BLaER1 (cell line): Measurements from ENCODE around the gene GPBP1.
A peak's percentile ranks its signal among the peaks of the same experiment; 100 is the strongest.
"Not testable (repeated sequence)": the region's sequence is repeated elsewhere in the genome, so short reads cannot be mapped to it uniquely, and the experiment has no call there.

Experiments
- H3K27ac ChIP-seq: shearing (Covaris generic); formaldehyde crosslinking; 2 replicates; pipeline ENCODE4 v1.8.1; 2022
- H3K27me3 ChIP-seq: shearing (Covaris generic); formaldehyde crosslinking; 2 replicates; pipeline ENCODE4 v1.8.1; 2022
- H3K36me3 ChIP-seq: shearing (Covaris generic); formaldehyde crosslinking; 2 replicates; pipeline ENCODE4 v1.8.1; 2022
- H3K4me1 ChIP-seq: shearing (Covaris generic); formaldehyde crosslinking; 2 replicates; pipeline ENCODE4 v1.8.1; 2022
- H3K4me2 ChIP-seq: shearing (Covaris generic); formaldehyde crosslinking; 2 replicates; pipeline ENCODE4 v1.8.1; 2022
- H3K4me3 ChIP-seq: shearing (Covaris generic); formaldehyde crosslinking; 2 replicates; pipeline ENCODE4 v1.8.1; 2022
- H3K9ac ChIP-seq: shearing (Covaris generic); formaldehyde crosslinking; 2 replicates; pipeline ENCODE4 v1.8.1; 2022
- H3K9me3 ChIP-seq: shearing (Covaris generic); formaldehyde crosslinking; 2 replicates; pipeline ENCODE4 v1.8.1; 2022
- H4K20me1 ChIP-seq: shearing (Covaris generic); formaldehyde crosslinking; 2 replicates; pipeline ENCODE4 v1.8.1; 2022
- Cebpa-rat ChIP-seq: shearing (Covaris generic); IDR thresholded peaks from 2 replicates; pipeline ENCODE4 v1.8.1; 2022

Gene GPBP1

DNA sequence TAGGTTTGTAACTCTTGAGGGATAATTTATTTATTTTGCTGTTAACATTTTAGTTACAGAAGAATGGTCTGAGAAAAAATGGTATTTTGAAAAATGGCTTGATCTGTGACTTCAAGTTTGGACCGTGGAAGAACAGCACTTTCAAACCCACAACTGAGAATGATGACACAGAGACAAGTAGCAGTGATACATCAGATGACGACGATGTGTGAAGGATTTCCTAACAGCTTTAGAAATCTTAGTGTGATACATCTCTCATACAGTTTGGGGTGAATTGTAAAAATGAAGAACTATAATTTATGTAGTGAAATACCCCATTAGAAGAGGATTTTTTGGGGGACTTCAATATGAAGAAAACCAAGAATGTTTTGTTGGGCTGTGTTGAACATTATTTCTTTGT, 88.7 kb downstream of the GPBP1 start:
- H3K9me3 ChIP-seq = no peaks in the 10 kb centered on the region
- no peak overlapping the region for H3K9ac ChIP-seq
- no peaks in the 10 kb centered on the region for H3K27me3 ChIP-seq
- H3K27ac ChIP-seq = no peak overlapping the region
- peaks cover 22% of the 10 kb centered on the region for H3K4me1 ChIP-seq
- H3K4me3 ChIP-seq = no peak overlapping the region
- H3K36me3 ChIP-seq = peaks cover 74% of the 10 kb centered on the region
- no peak for TF ChIP-seq Cebpa-rat
- no peak overlapping the region for H3K4me2 ChIP-seq
- peaks cover 55% of the 10 kb centered on the region for H4K20me1 ChIP-seq

- Histone ChIP-seq H3K27me3 (no peaks in the 10 kb centered on the region), H3K27ac (no peak overlapping the region), H4K20me1 (0 out of 2 replicates have a peak, but pooled peaks cover 9% of the 10 kb centered on the region), H3K9ac (no peak overlapping the region), H3K4me1 (no peaks in the 10 kb centered on the region), H3K4me2 (no peak overlapping the region), H3K36me3 (peaks cover 22% of the 10 kb centered on the region), H3K4me3 (no peak overlapping the region), H3K9me3 (no peaks in the 10 kb centered on the region)
- no peak for TF ChIP-seq Cebpa-rat
These were observed 93.9 kb downstream of the GPBP1 start for GRCh38 chr5:57267805-57268204.

GRCh38 chr5:57276353-57276752, 102.5 kb downstream of the GPBP1 start:
- Histone ChIP-seq H3K36me3 (no peaks in the 10 kb centered on the region), H3K9me3 (no peaks in the 10 kb centered on the region), H4K20me1 (no peaks in the 10 kb centered on the region), H3K4me3 (no peak overlapping the region), H3K27me3 (no peaks in the 10 kb centered on the region), H3K27ac (no peak overlapping the region), H3K4me1 (no peaks in the 10 kb centered on the region), H3K9ac (no peak overlapping the region), H3K4me2 (no peak overlapping the region)
- TF ChIP-seq Cebpa-rat = no peak

- H3K4me1 ChIP-seq = no peaks in the 10 kb centered on the region
- H3K4me3 ChIP-seq = no peak overlapping the region
- no peaks in the 10 kb centered on the region for H3K27me3 ChIP-seq
These were observed 103.2 kb downstream of the GPBP1 start for GRCh38 chr5:57277085-57277484.

DNA sequence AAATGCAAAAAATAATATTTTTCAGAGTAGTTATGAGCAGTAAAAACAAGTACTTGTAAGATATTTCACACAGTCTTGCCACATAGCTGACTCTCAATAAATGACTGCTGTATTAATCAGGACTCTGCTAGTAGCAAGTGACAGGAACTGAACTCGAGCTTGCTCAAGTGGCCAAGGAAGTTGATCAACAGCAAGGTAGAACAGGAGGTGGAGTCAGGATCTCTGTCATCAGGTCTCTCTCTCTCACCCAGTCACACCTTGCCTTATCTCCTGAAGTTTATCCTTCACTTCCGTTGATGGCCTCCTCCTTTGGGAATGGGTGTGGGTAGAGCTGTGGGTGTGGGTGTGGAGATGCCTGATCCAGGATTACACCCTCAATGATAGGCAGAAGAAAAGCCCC, 107.0 kb downstream of the GPBP1 start:
- no peak overlapping the region for H3K4me2 ChIP-seq
- TF ChIP-seq Cebpa-rat = no peak
- no peaks in the 10 kb centered on the region for H4K20me1 ChIP-seq
- H3K36me3 ChIP-seq = no peaks in the 10 kb centered on the region
- no peak overlapping the region for H3K27ac ChIP-seq
- no peak overlapping the region for H3K9ac ChIP-seq
- H3K4me1 ChIP-seq = no peaks in the 10 kb centered on the region
- H3K4me3 ChIP-seq = no peak overlapping the region
- H3K27me3 ChIP-seq = no peaks in the 10 kb centered on the region
- peaks cover 29% of the 10 kb centered on the region for H3K9me3 ChIP-seq

More at GRCh38 chr5:57277085-57277484, 103.2 kb downstream of the GPBP1 start:
- H3K36me3 ChIP-seq = no peaks in the 10 kb centered on the region
- no peaks in the 10 kb centered on the region for H4K20me1 ChIP-seq
- no peak overlapping the region for H3K9ac ChIP-seq
- H3K27ac ChIP-seq = no peak overlapping the region
- TF ChIP-seq Cebpa-rat = no peak
- no peaks in the 10 kb centered on the region for H3K9me3 ChIP-seq
- H3K4me2 ChIP-seq = no peak overlapping the region

GRCh38 chr5:57285084-57285483, 111.2 kb downstream of the GPBP1 start:
- H3K27me3 ChIP-seq, H3K4me1 ChIP-seq, H4K20me1 ChIP-seq, H3K4me3 ChIP-seq, H3K36me3 ChIP-seq, H3K4me2 ChIP-seq, H3K27ac ChIP-seq, H3K9ac ChIP-seq: not testable (repeated sequence)
- peaks cover 29% of the 10 kb centered on the region for H3K9me3 ChIP-seq

GRCh38 chr5:57291894-57292293, 118.0 kb downstream of the GPBP1 start:
- Histone ChIP-seq H3K4me3 (no peak overlapping the region), H3K9me3 (no peaks in the 10 kb centered on the region), H3K9ac (no peak overlapping the region), H4K20me1 (no peaks in the 10 kb centered on the region), H3K27me3 (no peaks in the 10 kb centered on the region), H3K27ac (no peak overlapping the region), H3K4me1 (peaks cover 9% of the 10 kb centered on the region; the same call in 1 of the 2 replicates), H3K36me3 (no peaks in the 10 kb centered on the region), H3K4me2 (peak overlapping the region; percentile 3; the same call in 1 of the 2 replicates)
- no peak for TF ChIP-seq Cebpa-rat

DNA sequence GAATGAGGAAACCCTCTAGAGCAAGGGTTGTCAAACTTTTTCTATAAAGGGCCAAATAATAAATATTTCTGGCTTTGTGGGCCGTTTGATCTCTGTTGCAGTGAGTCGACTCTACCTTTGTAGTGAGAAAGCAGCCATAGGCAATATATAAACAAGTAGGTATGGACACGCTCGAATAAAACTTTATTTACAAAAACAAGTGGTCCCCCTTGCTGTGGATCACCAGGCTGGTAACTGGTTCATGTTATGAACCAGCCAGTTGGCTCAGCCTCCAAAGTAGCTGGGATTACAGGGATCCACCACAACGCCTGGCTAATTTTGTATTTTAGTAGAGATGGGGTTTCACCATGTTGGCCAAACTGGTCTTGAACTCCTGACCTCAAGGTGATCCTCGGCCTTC, 118.5 kb downstream of the GPBP1 start:
- no peak overlapping the region for H3K9ac ChIP-seq
- H3K4me3 ChIP-seq = no peak overlapping the region
- H3K9me3 ChIP-seq = no peaks in the 10 kb centered on the region
- H3K27ac ChIP-seq = no peak overlapping the region
- H3K4me1 ChIP-seq = peaks cover 9% of the 10 kb centered on the region; the same call in 1 of the 2 replicates
- TF ChIP-seq Cebpa-rat = no peak
- H3K27me3 ChIP-seq = no peaks in the 10 kb centered on the region
- H3K4me2 ChIP-seq = peak overlapping the region; percentile 3; the same call in 1 of the 2 replicates
- H3K36me3 ChIP-seq = no peaks in the 10 kb centered on the region
- H4K20me1 ChIP-seq = no peaks in the 10 kb centered on the region

- 0 out of 2 replicates have a peak overlapping the region, but pooled peaks have one; percentile 12 for H3K27ac ChIP-seq
- no peaks in the 10 kb centered on the region for H4K20me1 ChIP-seq
- H3K27me3 ChIP-seq = no peaks in the 10 kb centered on the region
- TF ChIP-seq Cebpa-rat = no peak
- H3K9me3 ChIP-seq = no peaks in the 10 kb centered on the region
- H3K9ac ChIP-seq = no peak overlapping the region
- peak overlapping the region; percentile 61 for H3K4me2 ChIP-seq
- H3K4me3 ChIP-seq = no peak overlapping the region
- peaks cover 24% of the 10 kb centered on the region for H3K4me1 ChIP-seq
- no peaks in the 10 kb centered on the region for H3K36me3 ChIP-seq
These were observed 124.6 kb downstream of the GPBP1 start for GRCh38 chr5:57298295-57298984.

DNA sequence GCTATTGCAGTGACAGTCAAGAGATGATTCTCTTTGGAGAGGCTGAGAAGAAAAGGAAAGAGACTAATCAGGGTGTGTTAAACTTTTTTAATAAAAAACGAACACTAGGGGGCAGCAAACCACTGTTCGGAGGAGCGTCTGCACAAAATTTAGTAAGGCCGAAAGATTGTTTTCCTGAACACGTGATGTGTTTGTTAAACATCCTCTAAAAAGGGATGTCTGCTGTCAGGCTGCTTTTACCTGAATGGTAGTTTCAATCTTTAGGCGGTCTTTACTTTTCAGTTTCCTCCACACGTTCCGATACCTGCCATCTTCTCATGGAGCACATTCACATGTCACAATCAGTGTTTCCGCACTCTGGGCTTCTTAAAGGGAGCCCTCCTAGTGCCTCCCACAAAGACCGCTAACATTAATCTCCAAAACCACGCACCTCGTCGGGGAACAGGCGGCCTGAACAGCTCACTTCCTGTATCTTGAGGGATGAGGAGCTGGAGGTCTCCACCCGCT, 125.2 kb downstream of the GPBP1 start:
- Histone ChIP-seq H4K20me1 (no peaks in the 10 kb centered on the region), H3K4me3 (no peak overlapping the region), H3K27ac (no peak overlapping the region; the same call in 1 of the 2 replicates), H3K4me2 (peak overlapping the region; percentile 61), H3K36me3 (no peaks in the 10 kb centered on the region), H3K4me1 (peaks cover 24% of the 10 kb centered on the region), H3K9me3 (no peaks in the 10 kb centered on the region), H3K9ac (no peak overlapping the region), H3K27me3 (no peaks in the 10 kb centered on the region)
- no peak for TF ChIP-seq Cebpa-rat
